Activated CD8-positive, alpha-beta memory T cell treated with anti-CD3 and anti-CD28 coated beads, Interleukin-2, amount 10 ng/mL, durations not matched to agents 7 days and 5 days (primary cell): ENCODE measurements around the gene NMU. TPM values are rescaled to one million over a fixed set of nuclear protein-coding genes. Genes with fewer than 3 reads are reported as not detected.
"Not testable (repeated sequence)": the region's sequence is repeated elsewhere in the genome, so short reads cannot be mapped to it uniquely, and the experiment has no call there.

Experiments
- ATAC-seq: fragments of 150-1000 bp; cut with Tn5 transposase; one replicate; pipeline ENCODE4 v1.10.0; 2021; ENCODE audit warnings: moderate library complexity
- CTCF ChIA-PET: fragments of 350-600 bp; sonication (Branson Sonifier 250); formaldehyde crosslinking; loops from one replicate; lab custom pipeline; 2021; ENCODE audit warnings: antibody characterized with exemption; lab: Charles Lee
- DNase-seq: peaks from one replicate; pipeline ENCODE4 v3.0.0-alpha.2; 2020
- H3K27ac Mint-ChIP-seq: one replicate; pipeline ENCODE4 v1.8.0; 2021; ENCODE audit warnings: mild to moderate bottlenecking, mixed read lengths
- H3K27me3 Mint-ChIP-seq: one replicate; pipeline ENCODE4 v1.8.0; 2021; ENCODE audit warnings: mixed read lengths
- H3K36me3 Mint-ChIP-seq: one replicate; pipeline ENCODE4 v1.8.0; 2021; ENCODE audit warnings: mild to moderate bottlenecking, mixed read lengths
- H3K4me1 Mint-ChIP-seq: one replicate; pipeline ENCODE4 v1.8.0; 2021; ENCODE audit warnings: mixed read lengths
- H3K4me3 Mint-ChIP-seq: one replicate; pipeline ENCODE4 v1.8.0; 2021; ENCODE audit warnings: mild to moderate bottlenecking, moderate library complexity, mixed read lengths
- H3K9me3 Mint-ChIP-seq: one replicate; pipeline ENCODE4 v1.8.0; 2022; ENCODE audit warnings: low read depth, mixed read lengths
- total RNA-seq, 2 experiments: library from RNA; stranded (reverse); gene quantifications; one replicate each; pipeline ENCODE4 v1.2.3, GENCODE V29; 2021

Gene NMU
- total RNA-seq, 2 experiments from 2014 or later: not detected

DNA sequence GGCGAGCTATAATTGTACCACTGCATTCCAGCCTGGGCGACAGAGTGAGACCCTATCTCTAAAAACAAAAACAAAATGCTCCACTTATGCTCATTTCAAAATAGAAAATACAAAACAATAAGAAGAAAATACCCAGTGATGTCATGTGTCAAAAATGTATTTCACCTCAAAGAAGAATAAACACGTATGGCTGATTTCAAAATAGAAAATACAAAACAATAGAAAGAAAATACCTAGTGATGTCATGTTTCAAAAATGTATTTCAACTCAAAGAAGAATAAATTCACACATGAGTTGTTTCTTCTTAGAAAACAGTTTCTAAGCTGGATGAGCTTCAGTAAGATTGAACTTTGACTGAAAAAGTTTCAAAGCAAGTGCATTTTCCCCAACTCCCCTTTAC is 23.8 kb downstream of the NMU start:
- Mint-ChIP-seq H3K27ac (no peak overlapping the region), H3K4me3 (no peak overlapping the region), H3K9me3 (no peaks in the 10 kb centered on the region), H3K4me1 (peaks cover 6% of the 10 kb centered on the region), H3K36me3 (no peaks in the 10 kb centered on the region), H3K27me3 (peaks cover 10% of the 10 kb centered on the region)
- no peak for DNase-seq
- CTCF ChIA-PET: no interaction called here
- no peak for ATAC-seq

DNA sequence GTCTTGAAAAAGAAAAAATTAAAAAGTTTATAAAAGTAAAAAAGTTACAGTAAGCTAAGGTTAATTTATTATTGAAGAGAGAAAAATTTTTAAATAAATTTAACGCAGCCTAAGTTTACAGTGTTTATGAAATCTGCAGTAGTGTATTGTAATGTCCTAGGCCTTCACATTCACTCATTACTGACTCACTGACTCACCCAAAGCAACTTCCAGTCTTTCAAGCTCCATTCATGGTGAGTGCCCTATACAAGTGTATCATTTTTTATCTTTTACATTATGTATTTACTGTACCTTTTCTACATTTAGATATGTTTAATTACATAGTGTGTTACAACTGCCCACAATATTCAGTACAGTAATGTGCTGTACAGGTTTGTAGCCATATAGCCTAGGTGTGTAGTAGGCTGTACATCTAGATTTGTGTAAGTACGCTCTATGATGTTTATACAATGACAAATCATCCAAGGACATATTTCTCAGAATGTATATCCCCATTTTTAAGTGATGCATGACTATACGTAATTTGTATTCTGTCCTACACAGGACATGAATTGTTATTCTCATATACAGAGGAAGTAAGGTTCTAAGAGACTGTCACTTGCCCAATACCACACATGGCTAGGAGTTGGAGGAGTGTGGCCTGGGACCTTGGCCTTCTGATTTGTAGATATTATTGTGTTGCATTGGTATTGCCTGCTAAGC is 24.6 kb downstream of the NMU start:
- H3K4me1 Mint-ChIP-seq: peaks cover 3% of the 10 kb centered on the region
- no peaks in the 10 kb centered on the region for H3K9me3 Mint-ChIP-seq
- H3K4me3 Mint-ChIP-seq: no peak overlapping the region
- H3K36me3 Mint-ChIP-seq: no peaks in the 10 kb centered on the region
- no peak for DNase-seq
- CTCF ChIA-PET: no interaction called here
- H3K27me3 Mint-ChIP-seq: peaks cover 4% of the 10 kb centered on the region
- no peak overlapping the region for H3K27ac Mint-ChIP-seq
- no peak for ATAC-seq

DNA sequence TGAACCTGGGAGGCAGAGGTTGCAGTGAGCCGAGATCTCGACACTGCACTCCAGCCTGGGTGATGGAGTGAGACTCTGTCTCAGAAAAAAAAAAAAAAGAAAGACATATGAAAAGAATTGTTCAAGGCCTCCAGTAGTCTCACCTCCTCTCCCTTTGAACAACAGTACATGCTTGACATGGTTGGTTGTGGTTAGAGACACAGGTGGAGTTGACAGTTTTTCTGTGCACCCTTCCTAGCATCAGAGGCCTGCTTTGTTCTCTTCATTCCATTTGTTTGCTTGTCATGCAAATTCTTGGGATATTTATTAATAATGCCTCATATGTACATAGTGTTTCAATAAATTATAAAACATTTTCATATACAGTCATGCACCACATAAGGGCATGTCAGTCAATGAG is 25.7 kb downstream of the NMU start:
- CTCF ChIA-PET: no interaction called here
- no peak for ATAC-seq
- no peak overlapping the region for H3K4me3 Mint-ChIP-seq

DNA sequence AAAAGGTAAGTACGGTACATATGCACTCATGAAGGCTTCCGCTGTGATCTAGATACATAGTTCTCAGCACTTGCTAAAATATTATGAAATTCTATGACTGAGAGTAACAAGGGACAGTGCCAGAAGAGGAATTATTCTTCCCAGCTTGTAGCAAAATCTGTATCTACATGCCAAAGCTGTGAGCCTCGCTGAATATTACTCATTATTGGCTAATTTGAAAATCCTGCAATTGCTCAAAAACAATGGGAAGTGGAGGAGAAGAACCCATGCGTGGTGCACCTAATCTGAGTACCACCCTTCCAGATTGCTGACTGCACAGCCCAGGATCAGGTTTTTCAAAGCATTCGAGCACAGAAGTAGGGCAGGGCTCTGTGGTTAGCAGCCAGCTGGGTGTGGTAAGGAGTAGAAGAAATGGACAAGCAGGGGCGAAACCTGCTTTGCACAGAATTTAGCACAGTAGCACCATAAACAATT is 26.7 kb downstream of the NMU start:
- no peak for ATAC-seq
- H3K4me1 Mint-ChIP-seq: peaks cover 3% of the 10 kb centered on the region
- CTCF ChIA-PET: interaction anchor here (0.7 kb wide), 1 partner anchor 249 kb away, joined by 3 read pairs; no protein-coding TSS in a partner anchor
- no peak overlapping the region for H3K27ac Mint-ChIP-seq
- no peaks in the 10 kb centered on the region for H3K9me3 Mint-ChIP-seq
- no peaks in the 10 kb centered on the region for H3K36me3 Mint-ChIP-seq
- no peak overlapping the region for H3K4me3 Mint-ChIP-seq
- no peak for DNase-seq
- H3K27me3 Mint-ChIP-seq: peaks cover 4% of the 10 kb centered on the region

More for the DNA sequence above, 25.7 kb downstream of the NMU start:
- no peaks in the 10 kb centered on the region for H3K9me3 Mint-ChIP-seq
- no peak for DNase-seq
- H3K36me3 Mint-ChIP-seq: no peaks in the 10 kb centered on the region
- H3K4me1 Mint-ChIP-seq: peaks cover 3% of the 10 kb centered on the region
- H3K27ac Mint-ChIP-seq: no peak overlapping the region
- peaks cover 4% of the 10 kb centered on the region for H3K27me3 Mint-ChIP-seq

DNA sequence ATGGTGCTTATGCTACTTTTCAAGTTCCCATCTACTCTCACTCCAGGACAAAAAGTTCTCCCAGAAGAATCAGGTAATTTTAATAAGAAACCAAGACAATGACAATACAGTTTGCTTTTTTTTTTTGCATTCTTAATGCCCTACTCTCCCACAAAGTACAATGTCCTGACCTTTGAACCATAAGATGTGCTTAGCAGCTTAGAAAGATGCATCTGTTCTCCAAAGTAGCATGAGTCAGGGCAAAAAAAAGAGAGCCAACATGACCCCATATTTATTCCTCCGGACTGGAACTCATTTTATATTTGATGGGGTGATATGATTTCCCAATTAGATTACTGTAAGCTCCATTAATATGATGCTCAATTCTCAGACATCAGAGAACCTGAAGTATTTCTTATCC is 27.5 kb downstream of the NMU start:
- no peak overlapping the region for H3K27ac Mint-ChIP-seq
- no peaks in the 10 kb centered on the region for H3K36me3 Mint-ChIP-seq
- DNase-seq (no peak), ATAC-seq (no peak)
- H3K4me3 Mint-ChIP-seq: no peak overlapping the region
- H3K9me3 Mint-ChIP-seq: no peaks in the 10 kb centered on the region
- peaks cover 4% of the 10 kb centered on the region for H3K27me3 Mint-ChIP-seq
- H3K4me1 Mint-ChIP-seq: peaks cover 3% of the 10 kb centered on the region
- CTCF ChIA-PET: no interaction called here

DNA sequence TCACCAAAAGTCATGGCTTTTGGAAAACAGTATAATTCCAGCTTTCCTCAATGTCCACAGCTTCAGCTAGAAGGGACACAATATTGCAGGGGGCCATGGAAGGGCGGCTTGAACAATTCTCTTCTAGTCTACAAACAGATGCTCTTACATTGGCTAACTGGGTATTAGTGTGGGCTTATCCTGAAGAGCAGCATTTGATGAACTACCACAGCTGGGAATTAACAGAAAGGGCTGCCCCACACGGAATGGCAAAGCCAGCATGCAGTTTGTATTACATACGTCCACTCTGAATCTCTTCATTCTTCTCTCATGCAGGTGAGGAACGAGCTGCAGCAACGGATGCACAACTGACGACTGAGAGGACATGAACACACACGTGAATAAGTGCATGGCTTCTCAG is 31.1 kb downstream of the NMU start:
- CTCF ChIA-PET: no interaction called here
- ATAC-seq (no peak), DNase-seq (no peak)
- Mint-ChIP-seq H3K27ac (no peak overlapping the region), H3K27me3 (peaks cover 12% of the 10 kb centered on the region), H3K9me3 (no peaks in the 10 kb centered on the region), H3K36me3 (no peaks in the 10 kb centered on the region), H3K4me1 (peaks cover 3% of the 10 kb centered on the region), H3K4me3 (no peak overlapping the region)

DNA sequence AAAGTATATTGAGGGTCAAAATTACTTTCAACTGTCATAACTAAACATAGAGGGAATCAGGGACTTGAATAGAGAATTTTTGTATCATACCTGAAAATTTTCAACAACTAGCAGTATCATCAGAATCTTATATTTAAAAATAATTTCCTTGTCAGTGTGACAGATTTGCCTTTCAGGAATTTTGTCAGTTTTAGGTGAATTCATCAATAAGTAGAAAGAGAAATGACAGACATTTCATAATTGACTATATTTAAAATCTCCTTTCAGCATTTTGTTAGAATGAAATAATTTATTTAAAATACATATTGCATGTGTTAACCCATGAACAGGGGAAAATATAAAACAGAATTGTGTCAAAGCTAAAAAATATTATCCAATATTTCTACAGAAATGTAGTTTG is 35.5 kb downstream of the NMU start:
- Mint-ChIP-seq H3K27me3 (peaks cover 24% of the 10 kb centered on the region), H3K36me3 (no peaks in the 10 kb centered on the region), H3K4me3 (no peak overlapping the region), H3K4me1 (no peaks in the 10 kb centered on the region), H3K9me3 (no peaks in the 10 kb centered on the region), H3K27ac (no peak overlapping the region)
- no peak for DNase-seq
- CTCF ChIA-PET: no interaction called here
- ATAC-seq: no peak

DNA sequence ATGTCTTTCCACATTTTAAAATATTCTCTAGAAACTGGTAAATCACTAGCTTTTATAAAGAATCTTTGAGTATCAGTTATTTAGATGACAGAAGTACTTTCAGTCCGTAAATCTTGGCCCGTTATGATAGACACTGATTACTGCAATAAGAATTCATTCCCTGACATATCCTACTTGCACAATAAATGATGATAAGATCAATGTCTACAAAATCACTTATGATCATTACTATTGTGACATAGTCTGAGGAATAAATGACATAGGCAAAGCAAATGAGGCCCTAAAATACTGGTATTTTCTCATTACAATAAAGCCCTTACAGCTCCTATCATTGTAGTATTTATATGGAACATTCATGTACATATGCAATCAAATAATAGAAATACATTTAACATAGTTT is 37.5 kb downstream of the NMU start:
- Mint-ChIP-seq H3K9me3 (no peaks in the 10 kb centered on the region), H3K4me1 (no peaks in the 10 kb centered on the region), H3K27me3 (peaks cover 28% of the 10 kb centered on the region), H3K36me3 (no peaks in the 10 kb centered on the region), H3K4me3 (no peak overlapping the region), H3K27ac (no peak overlapping the region)
- ATAC-seq (no peak), DNase-seq (no peak)
- CTCF ChIA-PET: no interaction called here

DNA sequence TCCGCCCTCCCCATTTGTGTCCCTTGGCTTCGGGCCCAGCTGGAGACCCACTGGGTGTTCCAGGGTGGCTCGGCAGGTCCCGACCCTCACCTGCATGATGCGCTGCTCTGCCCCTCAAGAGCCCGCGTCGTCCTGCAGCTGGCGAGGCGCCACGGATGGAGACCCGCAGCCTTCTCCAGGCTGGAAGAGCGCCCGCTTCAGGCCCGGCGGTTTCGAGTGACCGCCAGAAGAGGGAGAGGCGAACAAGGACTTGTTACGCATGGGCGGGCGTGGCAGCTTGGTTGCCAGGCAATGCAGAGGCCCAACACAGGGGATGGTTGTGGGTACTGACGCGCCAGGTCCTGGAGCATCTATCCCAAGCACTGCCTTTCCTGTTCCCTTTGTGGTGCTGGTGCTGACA is 44.1 kb downstream of the NMU start, which contains the start of gene PDCL2:
TSS of gene PDCL2 (minus strand) at position 232 of the 400 bp plus-strand sequence. CDS start at position 96, 136 bp downstream.
- Mint-ChIP-seq H3K4me3 (no peak within 1 kb of the TSS), H3K27me3 (peaks cover 15% of the 10 kb centered on the region), H3K4me1 (no peaks in the 10 kb centered on the region), H3K9me3 (no peaks in the 10 kb centered on the region), H3K27ac (no peak within 1 kb of the TSS), H3K36me3 (no peaks in the 10 kb centered on the region)
- DNase-seq: no peak
- CTCF ChIA-PET: no interaction called here
- ATAC-seq: no peak

DNA sequence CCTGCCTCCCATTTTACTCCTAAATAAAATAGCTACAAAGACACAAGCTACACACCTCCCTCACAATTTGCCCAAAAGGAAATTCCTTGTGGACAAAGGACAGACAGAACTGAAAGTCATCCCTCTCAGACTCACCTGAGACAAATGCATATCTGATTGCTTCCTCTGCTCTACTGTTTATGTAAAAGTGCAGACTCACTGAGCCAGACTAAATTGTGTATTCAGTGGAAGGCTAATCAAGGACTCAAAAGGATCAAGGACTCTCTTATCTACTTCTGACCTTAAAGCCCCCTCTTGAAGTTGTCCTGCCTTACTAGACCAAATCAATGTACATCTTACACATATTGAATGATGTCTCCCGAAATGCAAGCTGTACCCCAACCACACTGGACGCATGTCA is 47.9 kb downstream of the NMU start:
- no peaks in the 10 kb centered on the region for H3K4me1 Mint-ChIP-seq
- no peak overlapping the region for H3K4me3 Mint-ChIP-seq
- H3K36me3 Mint-ChIP-seq: no peaks in the 10 kb centered on the region
- CTCF ChIA-PET: no interaction called here
- DNase-seq: no peak
- peaks cover 2% of the 10 kb centered on the region for H3K9me3 Mint-ChIP-seq
- H3K27ac Mint-ChIP-seq: no peak overlapping the region
- peaks cover 15% of the 10 kb centered on the region for H3K27me3 Mint-ChIP-seq
- ATAC-seq: no peak

DNA sequence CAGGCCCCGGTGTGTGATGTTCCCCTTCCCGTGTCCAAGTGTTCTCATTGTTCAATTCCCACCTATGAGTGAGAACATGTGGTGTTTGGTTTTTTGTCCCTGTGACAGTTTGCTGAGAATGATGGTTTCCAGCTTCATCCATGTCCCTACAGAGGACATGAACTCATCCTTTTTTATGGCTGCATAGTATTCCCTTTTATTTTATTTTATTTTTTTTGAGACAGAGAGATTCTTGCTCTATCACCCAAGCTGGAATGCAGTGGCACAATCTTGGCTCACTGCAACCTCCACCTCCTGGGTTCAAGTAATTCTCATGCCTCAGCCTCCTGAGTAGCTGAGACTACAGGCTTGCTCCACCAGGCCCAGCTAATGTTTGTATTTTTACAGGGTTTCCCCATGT is 53.3 kb downstream of the NMU start:
- CTCF ChIA-PET, ATAC-seq, H3K4me3 Mint-ChIP-seq, H3K4me1 Mint-ChIP-seq, H3K9me3 Mint-ChIP-seq, H3K36me3 Mint-ChIP-seq, H3K27me3 Mint-ChIP-seq, DNase-seq, H3K27ac Mint-ChIP-seq: not testable (repeated sequence)

DNA sequence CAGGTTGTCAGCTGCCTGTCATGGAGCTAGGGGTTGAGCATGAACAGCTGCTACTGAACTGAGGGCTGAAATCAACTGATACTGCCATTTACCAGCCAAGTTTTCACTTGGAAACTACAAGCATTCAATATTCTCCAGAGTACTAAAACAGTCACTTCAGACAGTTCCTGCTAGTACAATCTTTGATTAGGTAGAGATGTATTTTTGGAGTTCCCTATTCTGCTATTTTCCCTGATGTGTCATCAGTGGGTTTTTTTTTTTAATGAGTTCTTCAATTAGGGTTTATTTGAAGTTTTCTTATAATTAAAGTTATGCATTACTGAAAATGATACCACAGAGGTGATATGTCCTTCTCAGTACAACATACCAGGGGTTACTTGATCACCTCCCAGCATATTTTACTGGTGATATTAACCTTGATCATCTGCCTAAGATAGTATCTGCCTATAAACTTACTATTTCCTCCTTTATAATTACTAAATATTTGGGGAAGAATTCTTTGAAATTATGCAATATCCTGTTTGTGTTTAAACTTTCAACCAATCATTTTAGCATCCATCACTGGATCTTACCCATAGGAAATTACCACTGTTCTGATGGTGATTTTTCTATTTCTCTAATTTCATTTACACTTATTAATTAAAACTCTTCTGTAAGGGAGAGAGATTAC is 57.6 kb downstream of the NMU start:
- DNase-seq: no peak
- Mint-ChIP-seq H3K36me3 (peaks cover 2% of the 10 kb centered on the region), H3K27me3 (no peaks in the 10 kb centered on the region), H3K4me3 (no peak overlapping the region), H3K4me1 (no peaks in the 10 kb centered on the region), H3K9me3 (peaks cover 12% of the 10 kb centered on the region), H3K27ac (no peak overlapping the region)
- CTCF ChIA-PET: no interaction called here
- no peak for ATAC-seq

DNA sequence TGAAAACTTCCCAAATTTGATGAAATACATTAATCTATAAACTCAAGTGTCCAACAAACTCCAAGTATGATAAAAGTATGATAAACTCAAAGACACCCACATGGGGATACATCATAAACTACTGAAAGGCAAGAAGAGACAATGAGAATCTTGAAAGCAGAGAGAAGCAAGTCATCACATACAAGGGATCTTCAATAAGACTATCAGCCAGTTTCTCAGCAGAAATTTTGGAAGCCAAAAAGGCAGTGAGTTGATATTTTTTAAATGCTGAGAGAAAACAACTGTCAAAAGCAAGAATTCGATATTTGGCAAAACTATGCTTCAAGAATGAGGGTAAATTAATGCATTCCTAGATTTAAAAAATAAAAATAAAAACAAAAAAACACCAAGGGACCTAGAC is 60.6 kb downstream of the NMU start:
- H3K4me3 Mint-ChIP-seq: no peak overlapping the region
- H3K27ac Mint-ChIP-seq: no peak overlapping the region
- peaks cover 2% of the 10 kb centered on the region for H3K36me3 Mint-ChIP-seq
- CTCF ChIA-PET: no interaction called here
- H3K27me3 Mint-ChIP-seq: peaks cover 4% of the 10 kb centered on the region
- H3K4me1 Mint-ChIP-seq: no peaks in the 10 kb centered on the region
- H3K9me3 Mint-ChIP-seq: peaks cover 8% of the 10 kb centered on the region
- no peak for ATAC-seq
- DNase-seq: no peak

DNA sequence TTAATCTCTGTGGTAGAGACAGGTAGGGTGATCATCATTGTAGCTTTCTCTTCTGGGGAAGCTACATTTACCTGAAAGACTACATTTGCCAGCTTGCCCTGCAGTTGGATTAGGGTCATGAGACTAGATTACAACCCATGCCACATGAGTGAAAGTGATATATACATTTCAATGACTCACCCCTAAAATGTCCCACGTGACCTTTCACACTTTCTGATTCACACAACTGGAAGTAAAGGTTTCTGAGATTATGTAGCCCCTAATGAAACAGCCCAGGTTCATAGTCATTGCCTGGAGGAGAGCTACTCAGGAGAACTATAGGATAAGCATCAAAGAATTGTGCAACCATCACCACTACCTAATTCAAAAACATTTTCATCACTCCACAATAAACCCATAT is 61.8 kb downstream of the NMU start:
- DNase-seq (no peak), ATAC-seq (no peak)
- Mint-ChIP-seq H3K4me3 (no peak overlapping the region), H3K4me1 (no peaks in the 10 kb centered on the region), H3K27ac (no peak overlapping the region), H3K27me3 (peaks cover 4% of the 10 kb centered on the region), H3K36me3 (peaks cover 2% of the 10 kb centered on the region), H3K9me3 (peaks cover 8% of the 10 kb centered on the region)
- CTCF ChIA-PET: no interaction called here
